K562 (cell line): Measurements from ENCODE around the gene GSTM5. TPM values are rescaled to one million over a fixed set of nuclear protein-coding genes. Genes with fewer than 3 reads are reported as not detected.
A peak's percentile ranks its signal among the peaks of the same experiment; 100 is the strongest.

Experiments used
- ARNT ChIP-seq, 2 experiments: fragments of 450-650 bp; IDR thresholded peaks; 2 replicates each; pipeline ENCODE4 v1.6.1; 2016; ENCODE audit warnings: mild to moderate bottlenecking in 1 of 2
- BMI1 ChIP-seq: fragments of 150-350 bp; IDR thresholded peaks from 2 replicates; pipeline ENCODE4 v1.6.1; 2014; ENCODE audit warnings: low read length
- CC2D1A ChIP-seq: fragments of 450-650 bp; IDR thresholded peaks from 2 replicates; pipeline ENCODE4 v1.6.1; 2017; ENCODE audit warnings: mild to moderate bottlenecking
- ERF ChIP-seq: fragments of 450-650 bp; formaldehyde crosslinking; IDR thresholded peaks from 2 replicates; pipeline ENCODE4 v1.4.0; 2020; ENCODE audit warnings: mild to moderate bottlenecking, mixed read lengths
- FOS ChIP-seq: IDR thresholded peaks from 3 replicates; pipeline ENCODE4 v1.6.1; 2011; ENCODE audit not compliant: insufficient read length; ENCODE audit errors: extremely low read depth
- HNRNPUL1 ChIP-seq: fragments of 200-400 bp; formaldehyde crosslinking; IDR thresholded peaks from 2 replicates; pipeline ENCODE4 v1.6.1; 2017; ENCODE audit warnings: low read length
- HOXB6 ChIP-seq: fragments of 250-450 bp; sonication (Bioruptor Pico); IDR thresholded peaks from 2 replicates; pipeline ENCODE4 v1.5.1; 2022; ENCODE audit warnings: mild to moderate bottlenecking, borderline replicate concordance
- IFI16 ChIP-seq: fragments of 250-450 bp; sonication (Bioruptor Pico); IDR thresholded peaks from 2 replicates; pipeline ENCODE4 v2.1.2; 2022; ENCODE audit warnings: mild to moderate bottlenecking, inconsistent platforms
- ILK ChIP-seq: fragments of 450-650 bp; IDR thresholded peaks from 2 replicates; pipeline ENCODE4 v1.6.1; 2016; ENCODE audit warnings: missing genetic modification characterization, low read depth, mild to moderate bottlenecking, missing compliant biosample characterization, moderate library complexity, borderline replicate concordance
- KDM5B ChIP-seq: fragments of 200-600 bp; sonication (generic); IDR thresholded peaks from 2 replicates; pipeline ENCODE4 v1.6.1; 2012; ENCODE audit warnings: low read depth, mild to moderate bottlenecking, moderate library complexity, low read length, control low read depth, inconsistent platforms; ENCODE audit not compliant: insufficient replicate concordance
- MAZ ChIP-seq, 2 experiments: fragments of 450-650 bp in 1 of 2; sonication (generic) in 1 of 2; formaldehyde crosslinking; IDR thresholded peaks in 1 of 2; conservative IDR thresholded peaks in 1 of 2; 2 replicates each; pipeline versions ENCODE4 v1.4.0 to v1.5.0; 2020; ENCODE audit warnings: mild to moderate bottlenecking in 1 of 2, missing genetic modification reagents in 1 of 2
- NEUROD1 ChIP-seq: fragments of 150-350 bp; IDR thresholded peaks from 2 replicates; pipeline ENCODE4 v1.6.1; 2014; ENCODE audit warnings: borderline replicate concordance, low read length, low read depth; ENCODE audit not compliant: partially characterized antibody
- POLR2AphosphoS2 ChIP-seq: IDR thresholded peaks from 2 replicates; pipeline ENCODE4 v1.6.1; 2012; ENCODE audit warnings: low read length, improper control_type of control experiment
- ZBED1 ChIP-seq: IDR thresholded peaks from 2 replicates; pipeline ENCODE4 v1.6.1; 2014
- ZFX ChIP-seq: sonication (generic); formaldehyde crosslinking; IDR thresholded peaks from 2 replicates; pipeline ENCODE4 v1.8.0; 2022; ENCODE audit warnings: mild to moderate bottlenecking, missing genetic modification reagents, moderate library complexity
- ZNF143 ChIP-seq: sonication (generic); formaldehyde crosslinking; IDR thresholded peaks from 2 replicates; pipeline ENCODE4 v1.9.0; 2022; ENCODE audit warnings: mild to moderate bottlenecking, missing genetic modification reagents
- ZNF644 ChIP-seq: fragments of 200-800 bp; sonication (Bioruptor generic); IDR thresholded peaks from 2 replicates; pipeline ENCODE4 v1.6.1; 2016; ENCODE audit warnings: low read depth, missing genetic modification characterization, missing compliant biosample characterization
- polyA plus RNA-seq, 8 experiments: library from polyadenylated mRNA; depleted of rRNA in 4 of 8; stranded (reverse) in 5 of 8; unstranded in 3 of 8; fragments of >200 nt; fragmentation: Nextera tagmentation in 2 of 8; fragmentation: Illumina TruSeq in 1 of 8; extraction: Ambion mirVana in 2 of 8; extraction: Trizol in 1 of 8; gene quantifications; 2 replicates each; pipeline versions ENCODE4 v1.2.1 to v1.2.3, GENCODE V29; 2011 to 2014; ENCODE audit warnings: inconsistent platforms in 1 of 8, missing spikeins in 1 of 8
- total RNA-seq, 7 experiments: library from RNA; depleted of rRNA in 6 of 7; stranded (reverse); fragments of >200 nt in 6 of 7; fragmentation: Illumina TruSeq in 2 of 7; extraction: Trizol in 2 of 7; gene quantifications; 2 replicates each; pipeline versions ENCODE4 v1.2.1 to v1.2.3, GENCODE V29; 2011 to 2021; ENCODE audit warnings: low replicate concordance in 1 of 7
- TF ChIP-seq, protein P1 (sequence below): sonication (generic); formaldehyde crosslinking; IDR thresholded peaks from 2 replicates; pipeline ENCODE4 v1.8.1; 2022; ENCODE audit warnings: missing genetic modification reagents
- TF ChIP-seq, protein P2 (sequence below), 2 experiments: IDR thresholded peaks in 1 of 2; conservative IDR thresholded peaks in 1 of 2; 2 replicates each; pipeline ENCODE4 v1.6.1; 2016; ENCODE audit warnings: low read depth in 2 of 2, mild to moderate bottlenecking in 1 of 2, missing compliant biosample characterization in 1 of 2, missing genetic modification characterization in 1 of 2, moderate library complexity in 1 of 2
- TF ChIP-seq, protein P3 (sequence below): fragments of 450-650 bp; formaldehyde crosslinking; IDR thresholded peaks from 2 replicates; pipeline ENCODE4 v1.4.0; 2022; ENCODE audit warnings: mild to moderate bottlenecking, moderate library complexity
- TF ChIP-seq, protein P4 (sequence below): fragments of 450-650 bp; formaldehyde crosslinking; IDR thresholded peaks from 2 replicates; pipeline ENCODE4 v1.4.0; 2020; ENCODE audit warnings: mild to moderate bottlenecking, moderate library complexity

The GSTM5 gene
- total and polyA plus RNA-seq, 9 of the 15 experiments (the other 6 are each of a cell fraction or from before 2014, with no cell fraction given): not detected

DNA sequence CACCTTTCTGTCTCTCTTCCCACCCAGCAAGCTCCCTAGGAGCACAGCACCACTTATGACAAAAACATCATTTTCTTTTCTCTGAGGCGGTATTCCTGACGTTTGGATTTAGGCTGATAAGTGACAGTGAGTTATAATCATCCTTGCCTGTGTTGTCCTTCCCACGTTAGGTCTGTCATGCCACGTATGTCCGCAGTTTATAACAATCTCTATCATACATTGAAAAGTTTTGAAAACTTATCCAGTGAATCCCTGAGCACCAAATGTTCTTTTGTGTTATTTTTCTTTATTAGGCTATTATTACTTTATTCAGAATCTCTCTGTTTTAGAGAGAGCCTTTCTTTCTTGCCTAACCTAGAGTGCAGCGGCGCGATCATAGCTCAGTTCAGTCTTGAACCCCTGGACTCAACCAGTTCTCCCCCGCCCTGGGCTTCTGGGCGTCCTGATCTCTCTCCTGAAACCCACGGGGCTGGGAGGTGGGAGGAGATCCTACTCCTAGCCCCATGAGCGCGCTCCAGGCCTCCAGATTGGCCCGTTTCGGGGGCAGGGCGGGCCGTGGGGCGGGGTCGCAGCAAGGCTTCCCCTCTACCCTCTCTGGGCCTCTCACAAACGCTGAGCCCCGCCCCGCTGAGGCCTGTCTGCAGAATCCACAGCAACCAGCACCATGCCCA, 44.5 kb upstream of the GSTM5 start, which contains the start of gene GSTM2 (continued):
- TF ChIP-seq, protein P1, sequence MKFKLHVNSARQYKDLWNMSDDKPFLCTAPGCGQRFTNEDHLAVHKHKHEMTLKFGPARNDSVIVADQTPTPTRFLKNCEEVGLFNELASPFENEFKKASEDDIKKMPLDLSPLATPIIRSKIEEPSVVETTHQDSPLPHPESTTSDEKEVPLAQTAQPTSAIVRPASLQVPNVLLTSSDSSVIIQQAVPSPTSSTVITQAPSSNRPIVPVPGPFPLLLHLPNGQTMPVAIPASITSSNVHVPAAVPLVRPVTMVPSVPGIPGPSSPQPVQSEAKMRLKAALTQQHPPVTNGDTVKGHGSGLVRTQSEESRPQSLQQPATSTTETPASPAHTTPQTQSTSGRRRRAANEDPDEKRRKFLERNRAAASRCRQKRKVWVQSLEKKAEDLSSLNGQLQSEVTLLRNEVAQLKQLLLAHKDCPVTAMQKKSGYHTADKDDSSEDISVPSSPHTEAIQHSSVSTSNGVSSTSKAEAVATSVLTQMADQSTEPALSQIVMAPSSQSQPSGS: no peak
- TF ChIP-seq, protein P2, sequence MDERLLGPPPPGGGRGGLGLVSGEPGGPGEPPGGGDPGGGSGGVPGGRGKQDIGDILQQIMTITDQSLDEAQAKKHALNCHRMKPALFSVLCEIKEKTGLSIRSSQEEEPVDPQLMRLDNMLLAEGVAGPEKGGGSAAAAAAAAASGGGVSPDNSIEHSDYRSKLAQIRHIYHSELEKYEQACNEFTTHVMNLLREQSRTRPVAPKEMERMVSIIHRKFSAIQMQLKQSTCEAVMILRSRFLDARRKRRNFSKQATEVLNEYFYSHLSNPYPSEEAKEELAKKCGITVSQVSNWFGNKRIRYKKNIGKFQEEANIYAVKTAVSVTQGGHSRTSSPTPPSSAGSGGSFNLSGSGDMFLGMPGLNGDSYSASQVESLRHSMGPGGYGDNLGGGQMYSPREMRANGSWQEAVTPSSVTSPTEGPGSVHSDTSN (CRISPR knock-in tag; IDR thresholded peaks at IDR 0.05; ENCODE audit: low read depth): no peak
- TF ChIP-seq, protein P2 (tag; conservative IDR thresholded peaks at IDR 0.05; ENCODE audit: low read depth): no peak
- TF ChIP-seq ZNF143 (CRISPR knock-in tag) (no peak), ERF (CRISPR knock-in tag) (no peak), BMI1 (no peak), ZNF644 (tag) (no peak), POLR2AphosphoS2 (no peak), ILK (tag) (no peak), FOS (no peak), KDM5B (peak; percentile 27), ARNT (IDR thresholded peaks at IDR 0.05) (peak in 1 of 2 experiments; percentile 13; a peak in 1 of 4 replicates), HNRNPUL1 (no peak), NEUROD1 (no peak), IFI16 (CRISPR knock-in tag) (no peak), ZFX (CRISPR knock-in tag) (peak; percentile 46; the same call in 1 of the 2 replicates), ZBED1 (no peak), HOXB6 (CRISPR knock-in tag) (no peak), CC2D1A (no peak), MAZ (CRISPR knock-in tag; conservative IDR thresholded peaks at IDR 0.05 in 1 of 2, IDR thresholded peaks at IDR 0.05 in 1 of 2) (peak; percentile 71 to 79; a peak in 3 of 4 replicates)
- TF ChIP-seq, protein P3, sequence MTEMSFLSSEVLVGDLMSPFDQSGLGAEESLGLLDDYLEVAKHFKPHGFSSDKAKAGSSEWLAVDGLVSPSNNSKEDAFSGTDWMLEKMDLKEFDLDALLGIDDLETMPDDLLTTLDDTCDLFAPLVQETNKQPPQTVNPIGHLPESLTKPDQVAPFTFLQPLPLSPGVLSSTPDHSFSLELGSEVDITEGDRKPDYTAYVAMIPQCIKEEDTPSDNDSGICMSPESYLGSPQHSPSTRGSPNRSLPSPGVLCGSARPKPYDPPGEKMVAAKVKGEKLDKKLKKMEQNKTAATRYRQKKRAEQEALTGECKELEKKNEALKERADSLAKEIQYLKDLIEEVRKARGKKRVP (CRISPR knock-in tag): no peak
- TF ChIP-seq, protein P4, sequence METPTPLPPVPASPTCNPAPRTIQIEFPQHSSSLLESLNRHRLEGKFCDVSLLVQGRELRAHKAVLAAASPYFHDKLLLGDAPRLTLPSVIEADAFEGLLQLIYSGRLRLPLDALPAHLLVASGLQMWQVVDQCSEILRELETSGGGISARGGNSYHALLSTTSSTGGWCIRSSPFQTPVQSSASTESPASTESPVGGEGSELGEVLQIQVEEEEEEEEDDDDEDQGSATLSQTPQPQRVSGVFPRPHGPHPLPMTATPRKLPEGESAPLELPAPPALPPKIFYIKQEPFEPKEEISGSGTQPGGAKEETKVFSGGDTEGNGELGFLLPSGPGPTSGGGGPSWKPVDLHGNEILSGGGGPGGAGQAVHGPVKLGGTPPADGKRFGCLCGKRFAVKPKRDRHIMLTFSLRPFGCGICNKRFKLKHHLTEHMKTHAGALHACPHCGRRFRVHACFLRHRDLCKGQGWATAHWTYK (CRISPR knock-in tag): no peak
